HG03354 (cell line): ENCODE measurements around the gene ITIH1.

Source experiments
- ATAC-seq: cut with Tn5 transposase; IDR thresholded peaks from one replicate; pipeline ENCODE4 v1.9.1; 2021; ENCODE audit warnings: mild to moderate bottlenecking; ENCODE audit not compliant: unreplicated experiment, poor library complexity, severe bottlenecking

ITIH1 gene

GRCh38 chr3:52834871-52835501, 57.6 kb downstream of the ITIH1 start, which contains the start of gene MUSTN1:
MUSTN1 (minus strand) TSS chr3:52835019; CDS start chr3:52834948, 71 bp downstream.
- no peak for ATAC-seq

DNA sequence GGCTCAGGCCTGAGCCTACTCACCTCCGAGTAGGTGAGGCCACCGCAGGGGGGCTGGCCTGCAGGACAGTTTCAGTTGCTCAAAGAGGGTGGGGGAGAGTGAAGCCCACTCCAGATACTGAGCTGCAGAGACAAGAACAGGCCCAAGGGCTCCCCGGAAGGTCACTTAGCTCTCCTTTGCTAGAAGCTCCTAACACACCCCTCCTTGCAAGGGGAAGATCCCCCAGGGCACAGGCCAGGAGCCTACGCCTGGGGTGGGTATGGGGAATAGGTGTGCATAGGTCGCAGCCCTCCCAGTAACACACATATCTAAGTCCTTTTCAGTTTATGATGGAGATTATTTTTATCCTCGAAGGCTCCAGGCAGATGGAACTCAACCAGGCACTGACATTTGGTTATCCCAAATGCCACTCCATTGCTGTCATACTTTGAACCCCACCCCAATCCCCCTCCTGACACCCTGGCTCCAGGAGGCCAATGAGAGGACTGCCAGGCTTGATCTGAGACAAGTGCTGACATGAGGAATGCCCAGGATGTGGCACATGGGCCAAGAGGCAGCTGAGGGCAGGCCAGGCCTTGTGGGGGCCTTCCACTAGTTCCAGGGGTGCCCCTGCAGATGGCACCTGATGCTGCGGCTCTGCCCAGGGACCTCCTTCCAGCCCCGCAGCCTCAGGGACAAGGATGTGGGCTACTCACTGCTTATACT, 58.5 kb downstream of the ITIH1 start:
- no peak for ATAC-seq

DNA sequence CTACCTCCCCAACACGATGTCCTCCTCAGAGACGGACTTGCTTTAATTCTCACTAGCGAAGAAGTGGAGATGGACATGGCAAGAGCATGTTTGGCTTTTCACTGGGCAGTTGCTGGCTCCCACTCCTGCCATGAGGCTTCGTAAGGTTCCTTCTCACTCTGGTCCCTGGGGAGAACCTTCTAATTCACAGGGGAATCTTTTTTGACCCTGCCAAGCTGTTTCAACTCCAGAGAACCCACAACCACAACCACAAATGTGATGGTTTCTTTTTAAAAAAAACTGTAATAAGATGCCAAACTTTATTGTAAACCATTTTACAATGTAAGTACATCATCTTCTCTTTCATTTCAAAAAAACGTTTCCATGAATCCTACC, 59.1 kb downstream of the ITIH1 start:
- no peak for ATAC-seq

GRCh38 chr3:52836986-52837385, 59.6 kb downstream of the ITIH1 start:
- ATAC-seq: no peak

- ATAC-seq: no peak
Observed at GRCh38 chr3:52838561-52839267, 61.3 kb downstream of the ITIH1 start.

DNA sequence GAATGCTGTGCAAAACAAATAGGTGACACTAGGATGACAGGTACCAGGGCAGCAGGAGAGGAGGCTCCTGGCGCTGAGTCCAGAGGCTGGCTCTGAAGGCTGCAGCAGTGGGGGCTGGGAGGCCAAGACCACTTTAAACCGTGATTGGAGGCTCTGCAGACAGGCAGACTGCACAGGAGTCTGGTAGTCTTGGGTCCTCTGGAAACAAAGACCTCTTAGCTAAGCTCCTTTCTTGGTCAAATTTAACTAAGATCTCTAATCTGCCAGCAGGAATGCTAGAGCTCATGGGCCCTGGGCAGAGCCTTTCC, 61.8 kb downstream of the ITIH1 start:
- ATAC-seq: no peak

GRCh38 chr3:52839892-52840545, 62.6 kb downstream of the ITIH1 start:
- ATAC-seq: no peak

DNA sequence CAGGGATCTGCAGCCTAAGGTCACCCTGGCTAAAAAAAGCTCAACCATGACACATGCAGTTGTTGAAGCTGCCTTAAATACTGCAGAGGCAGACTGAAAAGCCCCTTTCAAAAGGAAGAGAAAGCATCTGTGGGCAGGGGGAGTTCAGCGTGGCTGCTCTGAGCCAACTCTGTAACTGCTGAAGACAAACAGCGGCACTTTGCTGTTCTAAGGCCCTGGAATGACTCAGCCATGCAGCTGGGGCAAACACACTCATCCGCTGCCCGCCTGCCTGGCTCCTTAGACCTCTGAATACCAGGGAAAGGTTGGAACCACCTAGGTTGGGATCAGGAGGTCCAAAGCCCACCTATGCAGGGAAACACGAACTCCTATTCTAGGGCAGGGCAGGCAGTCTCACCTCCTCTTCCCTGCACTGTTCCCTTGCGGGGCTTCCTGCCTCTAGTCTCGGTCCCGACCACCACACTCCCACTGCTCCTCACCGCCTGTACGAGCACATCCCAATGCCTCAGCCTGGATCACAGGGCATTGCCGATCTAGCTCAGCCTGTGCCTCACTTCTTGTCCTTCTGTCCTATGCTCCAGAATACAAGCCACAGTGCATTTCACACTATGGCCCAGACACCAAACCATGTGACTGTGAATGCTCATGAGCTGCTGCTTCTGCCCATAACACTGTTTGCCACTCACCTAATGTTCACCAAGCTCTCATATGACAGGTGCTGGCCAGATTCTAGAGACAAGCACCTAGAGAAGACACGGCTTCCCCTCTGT, 64.0 kb downstream of the ITIH1 start:
- ATAC-seq: no peak
